GM18505 (cell line): ENCODE measurements around the gene ATXN7L1.

ENCODE experiments used
- ATAC-seq: cut with Tn5 transposase; IDR thresholded peaks from one replicate; pipeline ENCODE4 v1.9.1; 2021; ENCODE audit not compliant: unreplicated experiment
- POLR2A ChIP-seq: IDR thresholded peaks from 4 replicates; pipeline ENCODE4 v1.6.1; 2011; ENCODE audit warnings: borderline replicate concordance; ENCODE audit not compliant: insufficient read depth, insufficient read length; ENCODE audit errors: extremely low read depth

Gene ATXN7L1

GRCh38 chr7:105639667-105640493 lies 236.5 kb downstream of the ATXN7L1 start:
- TF ChIP-seq POLR2A: no peak

GRCh38 chr7:105638902-105639495 lies 237.4 kb downstream of the ATXN7L1 start:
- TF ChIP-seq POLR2A: no peak
- ATAC-seq: no peak

More at GRCh38 chr7:105639667-105640493, 236.5 kb downstream of the ATXN7L1 start:
- no peak for ATAC-seq

GRCh38 chr7:105638334-105638733 lies 238.1 kb downstream of the ATXN7L1 start:
- TF ChIP-seq POLR2A: no peak
- no peak for ATAC-seq

GRCh38 chr7:105637755-105638154 lies 238.6 kb downstream of the ATXN7L1 start:
- TF ChIP-seq POLR2A: no peak

GRCh38 chr7:105636982-105637381 lies 239.4 kb downstream of the ATXN7L1 start:
- no peak for TF ChIP-seq POLR2A
- no peak for ATAC-seq

More at GRCh38 chr7:105637755-105638154, 238.6 kb downstream of the ATXN7L1 start:
- no peak for ATAC-seq

GRCh38 chr7:105635197-105635596 lies 241.2 kb downstream of the ATXN7L1 start:
- TF ChIP-seq POLR2A: no peak
- no peak for ATAC-seq

GRCh38 chr7:105625986-105626385 lies 250.4 kb downstream of the ATXN7L1 start:
- ATAC-seq: no peak
- TF ChIP-seq POLR2A: no peak

GRCh38 chr7:105623906-105624305 lies 252.5 kb downstream of the ATXN7L1 start:
- no peak for TF ChIP-seq POLR2A
- ATAC-seq: no peak

GRCh38 chr7:105623378-105623777 lies 253.0 kb downstream of the ATXN7L1 start:
- TF ChIP-seq POLR2A: no peak
- ATAC-seq: no peak

GRCh38 chr7:105622106-105622731 lies 254.2 kb downstream of the ATXN7L1 start:
- ATAC-seq: no peak
- no peak for TF ChIP-seq POLR2A

- no peak for TF ChIP-seq POLR2A
- ATAC-seq: no peak
These were observed 254.8 kb downstream of the ATXN7L1 start for GRCh38 chr7:105621617-105622016.

- no peak for ATAC-seq
- TF ChIP-seq POLR2A: no peak
These were observed 255.2 kb downstream of the ATXN7L1 start for GRCh38 chr7:105621176-105621575.

GRCh38 chr7:105619590-105619989 lies 256.8 kb downstream of the ATXN7L1 start:
- TF ChIP-seq POLR2A: no peak
- no peak for ATAC-seq

GRCh38 chr7:105618016-105618296 lies 258.4 kb downstream of the ATXN7L1 start:
- ATAC-seq: no peak
- no peak for TF ChIP-seq POLR2A
